ENCODE measurements around the gene MPDZ.
"Not testable (repeated sequence)": the region's sequence is repeated elsewhere in the genome, so short reads cannot be mapped to it uniquely, and the experiment has no call there.

MPDZ gene

DNA sequence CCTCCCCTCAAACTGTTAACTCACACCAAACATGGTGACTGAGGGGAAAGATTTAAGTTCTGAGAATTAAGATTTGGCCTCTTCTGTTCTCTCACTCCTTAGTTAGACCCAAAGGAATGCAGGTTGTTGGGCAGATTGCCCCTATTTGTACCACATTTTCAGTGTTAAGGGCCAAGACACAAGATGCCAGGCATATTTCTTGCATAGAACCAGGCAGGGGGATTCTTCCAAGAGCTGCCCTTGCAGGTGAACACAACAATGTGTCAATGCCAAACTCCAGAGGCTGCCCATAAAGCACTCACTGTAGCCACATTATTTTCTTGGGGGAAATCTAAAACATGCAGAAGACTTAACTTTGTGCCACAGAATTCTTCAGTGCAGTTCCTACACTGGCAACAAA lies 14.7 kb downstream of the MPDZ start:
- no peak for DNase-seq (ENCODE audit: low read depth in 3 of 3, low spot score in 1 of 3)

DNA sequence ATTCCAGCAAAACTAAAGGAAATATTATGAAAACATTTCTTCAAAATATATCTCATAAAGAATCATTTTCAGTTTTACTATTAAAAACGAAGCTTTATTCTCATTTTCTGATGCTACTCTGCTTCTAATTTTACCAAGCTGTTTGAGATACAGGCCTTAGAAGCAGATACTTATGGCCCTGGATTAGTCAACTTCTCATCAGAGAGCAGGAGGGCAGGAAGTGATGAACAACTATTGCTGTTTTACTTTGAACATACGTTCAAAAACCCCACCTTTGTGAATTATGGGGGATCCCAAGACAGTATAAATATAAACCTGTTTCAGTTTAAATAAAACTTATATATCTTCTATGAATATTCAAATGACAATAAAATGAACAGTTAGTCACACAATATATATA lies 16.0 kb downstream of the MPDZ start:
- DNase-seq (ENCODE audit: low read depth in 3 of 3, low spot score in 1 of 3), result no peak

DNA sequence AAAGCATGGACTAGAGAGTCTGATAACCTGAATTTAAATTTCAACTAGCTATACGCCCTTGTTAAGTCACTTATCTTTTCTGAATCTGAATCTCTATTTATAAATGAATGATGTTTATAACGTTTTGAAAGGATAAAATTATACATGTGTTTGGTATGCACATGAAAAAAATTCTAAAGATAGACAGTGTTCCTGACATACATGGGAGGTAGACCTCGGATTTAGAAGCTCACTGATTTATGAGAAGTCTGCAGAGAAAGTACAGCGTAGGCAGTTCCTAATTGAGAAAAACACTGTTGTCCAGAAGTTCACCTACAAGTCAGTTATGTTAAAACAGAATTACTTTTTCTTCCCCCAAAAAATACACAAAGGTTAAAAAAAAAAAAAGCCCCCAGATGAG lies 26.6 kb downstream of the MPDZ start:
- DNase-seq (ENCODE audit: low read depth in 3 of 3, low spot score in 1 of 3), result no peak

DNA sequence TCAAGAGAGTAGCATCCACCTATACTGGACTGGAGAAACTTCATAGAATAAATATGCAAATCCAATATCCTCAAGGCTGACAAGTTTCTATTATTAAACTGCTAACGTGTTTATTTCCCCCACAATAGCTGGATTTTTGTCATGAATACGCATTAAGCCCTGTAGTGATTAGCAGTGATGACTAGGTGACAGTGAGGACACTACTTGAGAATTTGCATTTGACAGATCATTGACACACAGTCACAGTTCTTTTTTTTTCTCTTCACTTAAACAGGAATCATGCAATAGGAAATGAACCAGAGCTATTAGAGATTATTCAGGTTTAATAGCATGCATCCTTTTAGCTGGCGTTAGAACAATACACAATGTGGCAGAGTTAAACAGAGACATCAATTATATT lies 35.3 kb downstream of the MPDZ start:
- DNase-seq (ENCODE audit: low read depth in 3 of 3, low spot score in 1 of 3), result no peak

DNA sequence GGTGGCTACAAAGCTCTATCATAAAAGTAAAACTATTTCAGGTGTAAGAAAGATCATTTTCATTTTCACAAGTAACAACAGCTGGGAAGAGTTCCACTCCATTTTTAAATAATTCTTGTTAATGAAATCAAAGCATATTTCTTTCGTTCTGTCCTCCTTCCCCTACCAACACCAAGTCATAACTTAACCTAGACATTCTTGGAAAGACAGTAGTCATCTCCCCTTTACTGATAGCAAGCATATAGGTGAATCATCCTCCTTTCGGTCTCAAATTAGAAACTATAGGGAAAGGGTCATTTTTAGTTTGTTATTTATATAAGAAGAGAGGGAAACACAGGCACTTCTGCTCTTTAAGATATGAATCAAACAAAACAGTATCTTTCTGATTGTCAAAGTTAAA lies 38.2 kb downstream of the MPDZ start:
- no peak for DNase-seq (ENCODE audit: low read depth in 3 of 3, low spot score in 1 of 3)

DNA sequence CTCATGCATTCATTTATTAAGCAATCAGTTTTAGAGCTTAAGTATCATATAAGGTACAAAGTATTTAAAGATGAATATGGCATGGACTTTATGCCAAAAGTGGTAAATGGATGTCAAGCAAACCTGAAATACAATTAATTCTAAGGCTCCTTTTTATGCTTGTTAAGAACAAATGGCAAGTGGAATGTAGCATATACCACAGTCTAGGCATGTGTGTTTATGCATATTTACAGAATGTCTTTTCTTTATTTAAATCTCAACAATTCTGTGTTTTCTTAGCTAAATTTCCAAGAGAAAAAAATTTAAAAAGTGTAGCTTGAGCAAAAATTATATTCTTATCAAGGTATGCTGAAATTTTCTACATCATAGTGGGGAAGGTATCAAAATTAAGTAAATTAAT lies 39.8 kb downstream of the MPDZ start:
- DNase-seq (ENCODE audit: low read depth in 3 of 3, low spot score in 1 of 3), result no peak

DNA sequence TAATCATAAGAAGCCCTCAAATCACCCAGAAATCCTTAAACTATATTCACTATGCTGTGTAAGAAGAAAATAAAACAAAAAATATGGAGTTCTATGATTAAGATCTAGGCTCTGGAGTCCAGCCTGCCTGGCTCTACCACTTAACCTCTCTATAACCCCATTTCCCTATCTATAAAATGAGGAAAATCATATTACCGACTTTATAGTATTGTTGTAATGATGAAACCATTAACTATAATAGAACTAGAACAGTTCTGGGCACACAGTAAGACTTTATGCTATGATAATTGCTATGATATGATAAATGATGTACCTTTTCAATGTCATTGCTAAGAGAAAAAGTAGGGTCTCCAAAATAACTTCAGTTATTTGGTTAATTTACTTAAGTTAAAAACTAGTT lies 40.3 kb downstream of the MPDZ start:
- no peak for DNase-seq (ENCODE audit: low read depth in 3 of 3, low spot score in 1 of 3)

DNA sequence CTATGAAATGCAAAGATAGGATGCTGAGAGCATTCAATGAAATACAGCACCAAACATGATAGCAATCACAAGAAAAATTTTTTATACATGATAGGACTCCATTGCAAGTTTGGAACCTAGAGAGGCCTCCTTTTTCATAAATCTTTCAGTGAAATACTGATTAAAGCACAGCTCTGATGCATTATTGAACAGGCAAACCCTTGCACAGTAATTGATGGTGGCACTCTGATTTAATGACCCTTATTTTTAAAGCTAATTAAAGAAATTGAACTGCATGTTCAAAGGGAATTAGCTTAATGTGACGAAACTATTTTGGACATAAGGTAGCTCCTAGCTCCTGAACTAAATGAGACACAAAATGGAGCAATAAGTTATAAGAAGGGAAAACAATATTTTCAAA lies 44.6 kb downstream of the MPDZ start:
- DNase-seq (ENCODE audit: low read depth in 3 of 3, low spot score in 1 of 3), result no peak

DNA sequence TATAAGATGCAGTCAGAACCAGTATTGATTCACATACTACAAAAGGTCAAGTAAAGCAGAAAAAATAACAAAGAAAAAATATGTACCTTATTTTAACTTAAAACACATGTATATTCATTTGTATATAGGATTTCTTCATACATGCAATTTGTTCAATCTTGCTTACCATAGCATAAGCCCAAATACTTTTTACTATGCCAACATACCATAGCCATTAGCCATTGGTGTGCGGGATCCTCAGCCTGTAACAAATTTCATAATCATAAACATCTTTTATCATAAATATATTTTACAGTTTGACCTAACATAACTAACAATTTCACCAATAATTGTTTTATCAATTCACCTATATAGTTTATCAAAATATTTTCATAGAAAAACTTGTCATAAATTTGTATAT lies 51.1 kb downstream of the MPDZ start:
- no peak for DNase-seq (ENCODE audit: low read depth in 3 of 3, low spot score in 1 of 3)

DNA sequence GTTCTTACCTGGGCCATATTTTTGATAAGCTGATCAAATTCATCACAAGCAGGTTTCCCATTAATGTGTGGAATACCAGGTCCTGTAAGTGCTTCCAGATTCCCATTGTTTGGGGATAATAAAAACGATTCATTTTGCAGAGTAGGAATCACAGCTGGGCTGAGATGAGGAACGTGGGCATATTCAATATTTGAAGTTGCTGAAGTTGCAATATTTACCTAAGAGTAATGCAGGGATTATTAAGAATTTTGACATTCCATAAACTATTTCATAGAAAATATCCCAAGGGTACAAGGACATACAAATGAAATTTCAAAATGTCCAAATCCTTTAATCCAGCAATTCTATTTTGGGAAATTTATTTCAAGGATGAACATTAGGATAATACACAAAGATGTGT lies 55.1 kb downstream of the MPDZ start:
- no peak for DNase-seq (ENCODE audit: low read depth in 3 of 3, low spot score in 1 of 3)

DNA sequence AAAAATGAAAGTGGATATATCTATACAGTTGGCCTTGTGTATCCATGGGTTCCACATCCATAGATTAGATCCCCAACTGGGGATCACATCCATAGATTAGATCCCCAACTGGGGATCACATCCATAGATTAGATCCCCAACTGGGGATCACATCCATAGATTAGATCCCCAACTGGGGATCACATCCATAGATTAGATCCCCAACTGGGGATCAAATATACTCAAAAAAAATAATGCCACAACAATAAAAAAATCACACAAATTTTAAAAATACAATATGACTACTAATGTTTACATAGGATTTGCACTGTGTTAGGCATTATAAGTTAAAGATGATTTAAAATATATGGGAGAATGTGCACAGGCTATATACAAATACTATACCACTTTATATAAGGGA lies 56.8 kb downstream of the MPDZ start:
- not testable (repeated sequence) for DNase-seq (ENCODE audit: low read depth in 3 of 3, low spot score in 1 of 3)

DNA sequence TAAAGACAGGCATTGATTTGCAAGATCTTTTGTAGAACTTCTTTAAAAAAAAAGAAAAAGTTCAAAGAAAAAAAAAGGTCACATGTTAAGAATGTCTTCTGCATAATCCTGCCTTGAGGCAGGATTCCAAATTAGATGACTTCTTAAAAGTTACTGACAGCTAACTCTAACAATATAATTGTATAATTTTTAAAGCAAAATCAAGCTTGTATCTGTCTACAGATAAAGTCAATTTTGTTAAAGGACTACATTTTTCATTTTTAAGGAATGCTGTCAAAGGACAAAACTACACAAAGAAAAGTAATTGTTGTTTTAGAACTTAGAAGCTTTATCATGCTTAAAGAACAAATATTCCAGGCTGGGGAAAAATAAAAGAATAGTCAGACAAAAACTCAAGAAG lies 57.8 kb downstream of the MPDZ start:
- DNase-seq (ENCODE audit: low read depth in 3 of 3, low spot score in 1 of 3), result no peak

DNA sequence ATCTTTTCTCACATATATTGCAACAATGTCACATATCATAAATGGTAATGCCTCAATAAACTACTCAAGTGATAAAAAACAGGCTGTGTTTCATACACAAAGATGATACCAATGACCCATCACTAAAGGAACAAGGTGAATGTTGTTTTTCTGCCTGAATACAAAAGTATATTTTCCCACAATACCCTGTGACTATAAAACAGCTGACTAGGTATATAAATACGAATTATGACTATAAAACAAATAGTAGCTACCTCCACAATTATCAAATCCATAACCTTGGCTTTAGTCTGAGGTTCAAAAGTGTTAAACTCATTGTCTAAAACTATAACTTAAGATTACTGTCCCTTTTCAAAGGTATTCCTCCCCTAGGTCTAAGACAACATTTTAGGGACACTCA lies 58.7 kb downstream of the MPDZ start:
- no peak for DNase-seq (ENCODE audit: low read depth in 3 of 3, low spot score in 1 of 3)

DNA sequence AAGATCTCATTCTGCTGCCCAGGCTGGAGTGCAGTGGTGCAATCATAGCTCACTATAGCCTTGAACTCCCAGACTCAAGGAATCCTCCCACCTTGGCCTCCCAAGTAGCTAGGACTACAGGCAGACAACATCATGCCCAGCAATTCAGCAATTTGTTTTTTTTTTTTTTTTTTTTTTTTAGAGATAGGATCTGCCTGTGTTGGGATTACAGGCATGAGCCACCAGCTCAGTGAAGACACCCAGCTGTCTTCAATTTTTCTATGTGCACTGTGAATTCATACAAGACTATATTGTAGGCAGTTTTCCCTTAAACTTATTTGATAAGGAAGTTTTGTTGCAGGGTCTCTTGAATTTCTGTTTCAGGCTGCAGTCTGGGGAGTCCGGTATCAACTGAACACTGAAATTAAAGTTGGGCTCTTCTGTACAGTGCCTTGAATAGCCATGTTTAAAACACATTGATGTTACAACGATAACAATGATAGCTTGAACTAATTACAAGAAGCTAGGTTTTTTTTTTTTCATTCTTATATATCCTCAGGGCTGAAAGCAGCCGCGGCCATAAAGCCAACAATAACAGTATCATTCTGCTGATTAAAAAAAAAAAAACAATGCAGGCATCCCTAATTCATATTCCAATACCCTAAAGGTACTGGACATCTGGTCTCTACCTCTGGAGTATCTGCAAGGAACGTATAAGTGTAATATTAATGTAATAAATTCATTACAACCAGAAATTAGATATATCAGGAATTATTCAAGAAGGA lies 63.5 kb downstream of the MPDZ start:
- no peak for DNase-seq (ENCODE audit: low read depth in 3 of 3, low spot score in 1 of 3)

DNA sequence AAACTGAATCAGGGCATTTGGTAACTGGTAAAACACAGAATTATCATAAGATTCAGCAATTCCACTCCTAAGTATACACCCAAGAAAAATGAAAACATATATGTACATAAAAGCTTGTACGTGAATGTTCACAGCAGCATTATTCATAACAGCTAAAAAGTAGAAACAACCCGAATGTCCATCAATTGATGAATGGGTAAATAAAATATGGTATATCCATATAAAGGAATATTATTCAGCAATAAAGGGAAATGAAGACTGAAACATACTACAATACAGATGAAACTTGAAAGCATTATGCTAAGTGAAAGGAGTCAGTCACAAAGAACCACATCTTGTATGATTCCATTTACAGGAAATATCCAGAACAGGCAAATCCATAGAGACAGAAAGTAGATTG lies 65.5 kb downstream of the MPDZ start:
- no peak for DNase-seq (ENCODE audit: low read depth in 3 of 3, low spot score in 1 of 3)

DNA sequence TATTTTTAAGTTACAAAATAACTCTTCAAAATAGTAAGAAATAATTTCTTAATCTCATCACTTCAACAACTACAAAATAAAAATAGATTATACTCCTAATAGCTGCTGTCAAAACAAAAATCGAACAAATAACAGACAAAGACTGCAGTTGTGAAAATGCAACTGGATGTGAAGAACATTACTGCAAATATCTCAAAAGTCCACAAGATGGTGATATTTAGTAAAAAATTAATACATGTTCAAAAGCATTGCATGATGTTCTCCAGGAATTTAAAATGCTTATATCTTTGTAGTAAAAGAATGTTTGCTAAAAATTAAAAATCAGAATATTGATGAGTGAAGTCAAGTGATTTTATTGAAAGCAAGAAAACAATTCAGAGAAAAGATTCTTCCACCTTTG lies 66.2 kb downstream of the MPDZ start:
- DNase-seq (ENCODE audit: low read depth in 3 of 3, low spot score in 1 of 3), result no peak

DNA sequence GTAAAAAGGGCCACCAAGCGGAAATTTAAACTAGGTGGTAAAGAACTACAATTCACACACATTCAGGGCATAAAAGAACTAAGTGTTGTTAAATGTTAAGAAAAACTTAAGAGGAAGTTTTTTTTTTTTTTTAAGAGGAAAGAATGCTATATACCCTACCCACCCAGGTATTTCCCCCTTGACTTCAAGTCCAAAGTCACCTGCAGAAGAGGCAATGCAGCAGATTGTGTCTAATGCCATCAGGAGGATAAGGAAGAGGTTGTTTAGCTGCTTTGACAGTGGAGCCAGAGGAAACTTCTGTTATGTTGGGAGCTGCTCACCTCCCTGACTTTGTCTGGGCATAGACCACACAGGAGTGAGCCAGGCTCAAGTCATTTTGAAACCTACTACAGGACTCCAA lies 69.2 kb downstream of the MPDZ start:
- no peak for DNase-seq (ENCODE audit: low read depth in 3 of 3, low spot score in 1 of 3)

DNA sequence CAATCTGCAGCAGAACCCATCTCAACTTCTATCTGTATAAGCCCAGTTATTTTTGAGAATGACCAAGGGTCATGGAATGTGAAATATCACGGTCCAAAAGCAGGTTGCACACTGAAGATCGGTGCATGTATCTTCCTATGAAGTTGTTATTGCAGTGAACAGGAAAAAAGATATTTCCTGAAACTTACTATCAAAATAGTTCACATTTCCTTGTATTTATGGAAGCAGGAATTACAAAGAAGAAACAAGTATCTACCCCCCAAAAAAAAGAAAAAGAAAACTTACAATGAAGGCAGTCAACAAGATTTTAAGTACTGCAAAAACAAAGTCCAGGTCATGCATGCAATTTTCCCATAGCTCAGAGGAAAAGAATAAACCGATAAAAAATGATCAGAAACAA lies 70.0 kb downstream of the MPDZ start:
- no peak for DNase-seq (ENCODE audit: low read depth in 3 of 3, low spot score in 1 of 3)

DNA sequence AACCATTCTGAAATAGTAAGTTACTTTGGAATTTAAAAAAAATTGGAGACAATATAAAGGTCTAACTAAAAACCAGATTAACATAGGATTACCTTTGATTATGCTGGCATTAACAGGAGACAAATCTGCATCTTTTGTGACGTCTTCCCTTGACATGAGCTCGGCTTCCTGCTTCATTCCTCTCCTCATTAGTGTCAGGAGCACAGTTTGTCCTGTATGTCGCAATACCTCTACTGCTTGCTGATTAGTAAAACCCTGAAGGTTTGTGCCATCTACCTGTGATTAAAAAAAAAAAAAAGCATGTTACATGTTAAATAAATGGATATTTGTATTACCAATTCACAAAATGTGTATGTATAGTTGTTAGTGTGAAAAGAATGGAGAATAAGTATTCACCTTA lies 73.7 kb downstream of the MPDZ start:
- no peak for DNase-seq (ENCODE audit: low read depth in 3 of 3, low spot score in 1 of 3)

DNA sequence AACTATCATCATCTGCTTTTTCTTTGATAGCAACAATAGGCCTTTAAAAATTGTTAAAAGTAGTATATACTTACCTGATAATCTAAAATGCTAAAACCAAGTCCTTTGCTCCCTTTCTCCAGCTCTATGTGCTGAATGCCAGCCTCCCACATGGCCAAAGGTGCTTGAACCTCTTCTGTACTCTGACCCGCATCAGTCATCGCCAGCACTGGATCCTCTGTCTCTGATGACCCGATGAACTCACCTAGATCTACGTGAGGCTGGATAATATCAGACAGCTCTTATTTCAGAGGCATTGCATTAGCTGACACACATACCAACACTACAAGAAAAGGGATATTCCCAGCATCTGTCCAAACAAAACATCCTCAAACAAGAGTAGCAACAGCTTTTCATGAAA lies 89.5 kb downstream of the MPDZ start:
- DNase-seq (ENCODE audit: low read depth in 3 of 3, low spot score in 1 of 3), result no peak

DNA sequence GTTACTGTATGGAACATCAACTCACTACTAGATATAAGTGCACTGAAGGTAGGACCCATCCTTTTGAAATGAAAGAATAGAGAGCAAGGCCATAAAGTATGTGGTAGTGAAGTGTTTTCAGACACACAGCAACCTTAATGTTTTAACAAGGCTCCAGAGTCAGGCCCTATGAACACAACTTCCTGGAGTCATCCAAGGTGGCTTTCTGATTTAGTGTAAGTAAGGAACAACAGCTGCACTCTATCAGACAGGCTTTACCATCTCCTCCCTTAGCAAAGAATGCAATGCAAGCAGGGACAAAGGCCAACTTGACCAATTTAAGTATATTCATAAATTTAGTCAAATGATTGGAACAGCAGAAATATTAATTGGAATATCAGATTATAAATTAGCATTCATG lies 90.1 kb downstream of the MPDZ start:
- DNase-seq (ENCODE audit: low read depth in 3 of 3, low spot score in 1 of 3), result no peak

DNA sequence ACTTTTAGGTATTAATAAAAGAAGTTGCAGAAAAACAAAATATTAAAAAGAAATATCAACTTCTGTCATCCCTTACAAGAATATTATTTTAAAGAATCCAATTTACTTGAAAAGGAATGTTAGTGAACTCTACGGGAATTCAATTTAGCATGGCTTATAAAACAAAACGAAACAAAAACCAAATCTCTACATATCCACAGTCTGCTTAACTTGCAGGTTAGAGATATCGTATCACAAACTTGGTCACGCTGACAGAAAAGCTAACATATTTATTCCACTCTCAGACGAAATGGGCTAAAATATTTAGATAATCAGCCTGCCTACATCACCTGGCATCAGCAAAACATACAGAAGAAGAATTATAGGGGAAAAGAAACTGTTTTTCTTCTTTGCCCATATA lies 92.7 kb downstream of the MPDZ start:
- no peak for DNase-seq (ENCODE audit: low read depth in 3 of 3, low spot score in 1 of 3)

DNA sequence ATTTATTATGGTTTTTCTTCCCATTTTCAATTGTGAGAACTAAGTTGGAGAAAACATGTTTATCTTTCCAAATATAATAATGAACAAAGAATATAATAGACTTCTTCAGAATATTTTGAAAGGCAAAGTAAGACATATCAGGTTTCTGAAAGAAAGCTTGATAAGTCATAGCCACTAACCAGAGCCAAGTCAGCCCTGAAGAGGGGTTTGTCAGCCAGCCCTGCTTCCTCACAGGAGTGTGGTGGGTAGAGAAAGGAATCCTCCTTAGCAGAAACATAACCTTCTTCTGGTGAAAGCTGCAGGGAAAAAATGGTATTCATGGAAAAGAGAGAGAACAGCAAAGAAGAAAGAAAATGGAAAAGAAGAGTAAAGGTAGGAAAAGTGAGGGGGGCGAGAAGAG lies 93.4 kb downstream of the MPDZ start:
- no peak for DNase-seq (ENCODE audit: low read depth in 3 of 3, low spot score in 1 of 3)

DNA sequence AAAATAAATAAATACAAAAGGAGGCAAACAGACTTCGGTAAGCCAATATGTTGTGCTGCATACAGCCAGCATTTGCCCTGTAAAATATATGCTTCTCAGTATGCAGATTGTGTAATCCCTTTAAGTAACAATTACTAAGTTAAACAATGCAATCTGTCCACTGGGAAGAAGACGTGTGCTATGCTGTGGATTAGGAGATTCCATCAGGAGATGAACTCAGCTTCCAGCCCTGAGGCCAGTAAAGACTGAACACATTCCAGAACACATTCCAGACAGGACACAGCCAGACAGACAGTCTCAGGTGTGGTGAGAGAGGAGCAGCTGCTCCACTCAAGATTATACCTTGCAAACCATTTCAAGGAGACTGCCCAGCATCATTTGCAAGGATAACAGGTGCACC lies 97.8 kb downstream of the MPDZ start:
- DNase-seq (ENCODE audit: low read depth in 3 of 3, low spot score in 1 of 3), result no peak

Measured in stimulated activated CD4-positive, alpha-beta T cell treated with anti-CD3 and anti-CD28 coated beads, TNF-alpha, amount 100 ng/mL, for 1 hour (primary cell).